Measurements from ENCODE around the gene LCN9.
"Not testable (repeated sequence)": the region's sequence is repeated elsewhere in the genome, so short reads cannot be mapped to it uniquely, and the experiment has no call there.

Gene LCN9

GRCh38 chr9:135620558-135620957 lies 42.6 kb upstream of the LCN9 start:
- DNase-seq (ENCODE audit: extremely low read depth, insufficient read length) = no peak
- no peaks in the 10 kb centered on the region; the same call in 1 of the 2 replicates for H3K27me3 ChIP-seq (replicated peaks; ENCODE audit: control insufficient read depth, insufficient read depth, low read length)
- no peak overlapping the region for H3K4me3 ChIP-seq (replicated peaks; ENCODE audit: low read depth, low read length)
- TF ChIP-seq CTCF (IDR thresholded peaks at IDR 0.05; ENCODE audit: insufficient read depth, low read length, poor library complexity, severe bottlenecking) = no peak
- H3K36me3 ChIP-seq (ENCODE audit: control insufficient read depth, insufficient read depth, low read length) = no peaks in the 10 kb centered on the region

- H3K27me3 ChIP-seq (replicated peaks; ENCODE audit: control insufficient read depth, insufficient read depth, low read length) = no peaks in the 10 kb centered on the region; the same call in 1 of the 2 replicates
- TF ChIP-seq CTCF (IDR thresholded peaks at IDR 0.05; ENCODE audit: insufficient read depth, low read length, poor library complexity, severe bottlenecking) = no peak
- no peak overlapping the region for H3K4me3 ChIP-seq (replicated peaks; ENCODE audit: low read depth, low read length)
- no peaks in the 10 kb centered on the region for H3K36me3 ChIP-seq (ENCODE audit: control insufficient read depth, insufficient read depth, low read length)
- no peak for DNase-seq (ENCODE audit: extremely low read depth, insufficient read length)
Measured at GRCh38 chr9:135622415-135623020, 40.6 kb upstream of the LCN9 start.

GRCh38 chr9:135624282-135624681 lies 38.8 kb upstream of the LCN9 start:
- no peak overlapping the region for H3K4me3 ChIP-seq (replicated peaks; ENCODE audit: low read depth, low read length)
- no peaks in the 10 kb centered on the region; the same call in 1 of the 2 replicates for H3K27me3 ChIP-seq (replicated peaks; ENCODE audit: control insufficient read depth, insufficient read depth, low read length)
- no peak for DNase-seq (ENCODE audit: extremely low read depth, insufficient read length)
- no peak for TF ChIP-seq CTCF (IDR thresholded peaks at IDR 0.05; ENCODE audit: insufficient read depth, low read length, poor library complexity, severe bottlenecking)
- H3K36me3 ChIP-seq (ENCODE audit: control insufficient read depth, insufficient read depth, low read length) = no peaks in the 10 kb centered on the region

- Histone ChIP-seq H3K4me3 (replicated peaks; ENCODE audit: low read depth, low read length) (no peak overlapping the region), H3K36me3 (ENCODE audit: control insufficient read depth, insufficient read depth, low read length) (no peaks in the 10 kb centered on the region), H3K27me3 (replicated peaks; ENCODE audit: control insufficient read depth, insufficient read depth, low read length) (no peaks in the 10 kb centered on the region; the same call in none of the 2 replicates)
- no peak for TF ChIP-seq CTCF (IDR thresholded peaks at IDR 0.05; ENCODE audit: insufficient read depth, low read length, poor library complexity, severe bottlenecking)
- DNase-seq (ENCODE audit: extremely low read depth, insufficient read length) = no peak
Measured at GRCh38 chr9:135632841-135633240, 30.3 kb upstream of the LCN9 start.

GRCh38 chr9:135636930-135637530 lies 26.1 kb upstream of the LCN9 start:
- DNase-seq (ENCODE audit: extremely low read depth, insufficient read length); H3K27me3 ChIP-seq (replicated peaks; ENCODE audit: control insufficient read depth, insufficient read depth, low read length); H3K4me3 ChIP-seq (replicated peaks; ENCODE audit: low read depth, low read length); H3K36me3 ChIP-seq (ENCODE audit: control insufficient read depth, insufficient read depth, low read length): not testable (repeated sequence)

GRCh38 chr9:135639196-135639595 lies 23.9 kb upstream of the LCN9 start, which contains the start of gene GLT6D1:
Gene GLT6D1, minus strand, starts transcription at chr9:135639540. Its CDS starts 353 bp downstream, at chr9:135639187.
- no peak for DNase-seq (ENCODE audit: extremely low read depth, insufficient read length)
- TF ChIP-seq CTCF (IDR thresholded peaks at IDR 0.05; ENCODE audit: insufficient read depth, low read length, poor library complexity, severe bottlenecking) = no peak
- H3K36me3 ChIP-seq (ENCODE audit: control insufficient read depth, insufficient read depth, low read length) = no peaks in the 10 kb centered on the region
- no peak within 1 kb of the TSS for H3K4me3 ChIP-seq (replicated peaks; ENCODE audit: low read depth, low read length)
- no peaks in the 10 kb centered on the region; the same call in 1 of the 2 replicates for H3K27me3 ChIP-seq (replicated peaks; ENCODE audit: control insufficient read depth, insufficient read depth, low read length)

All from GM06990 (cell line).